ENCODE results near the gene HTR1B. TPM values are rescaled to one million over a fixed set of nuclear protein-coding genes. Genes with fewer than 3 reads are reported as not detected.

HTR1B gene
- total and polyA plus RNA-seq, 9 of the 15 experiments (the other 6 are each of a cell fraction or from before 2014, with no cell fraction given) = not detected

GRCh38 chr6:77456531-77457248 lies 6.6 kb downstream of the HTR1B start (continued):
- TF ChIP-seq, protein P1, sequence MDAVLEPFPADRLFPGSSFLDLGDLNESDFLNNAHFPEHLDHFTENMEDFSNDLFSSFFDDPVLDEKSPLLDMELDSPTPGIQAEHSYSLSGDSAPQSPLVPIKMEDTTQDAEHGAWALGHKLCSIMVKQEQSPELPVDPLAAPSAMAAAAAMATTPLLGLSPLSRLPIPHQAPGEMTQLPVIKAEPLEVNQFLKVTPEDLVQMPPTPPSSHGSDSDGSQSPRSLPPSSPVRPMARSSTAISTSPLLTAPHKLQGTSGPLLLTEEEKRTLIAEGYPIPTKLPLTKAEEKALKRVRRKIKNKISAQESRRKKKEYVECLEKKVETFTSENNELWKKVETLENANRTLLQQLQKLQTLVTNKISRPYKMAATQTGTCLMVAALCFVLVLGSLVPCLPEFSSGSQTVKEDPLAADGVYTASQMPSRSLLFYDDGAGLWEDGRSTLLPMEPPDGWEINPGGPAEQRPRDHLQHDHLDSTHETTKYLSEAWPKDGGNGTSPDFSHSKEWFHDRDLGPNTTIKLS (IDR thresholded peaks at IDR 0.05; ENCODE audit: borderline replicate concordance, low read depth) = no peak
- TF ChIP-seq PPARD (CRISPR knock-in tag; IDR thresholded peaks at IDR 0.05) (no peak), TAF15 (IDR thresholded peaks at IDR 0.05; ENCODE audit: low read depth, low read length) (no peak), NR2C1 (IDR thresholded peaks at IDR 0.05) (no peak), NR2C1 (tag; IDR thresholded peaks at IDR 0.05) (no peak)

- Histone ChIP-seq H3K27me3 (ENCODE audit: control insufficient read depth in 2 of 2, insufficient read depth in 2 of 2, low read length in 2 of 2) (no peaks in the 10 kb centered on the region), H3K4me2 (ENCODE audit: insufficient read depth, low read length) (no peak overlapping the region), H3K4me1 (replicated peaks in 1 of 2; ENCODE audit: control insufficient read depth in 2 of 2, insufficient read depth in 2 of 2, low read length in 2 of 2) (no peaks in the 10 kb centered on the region), H3K36me3 (ENCODE audit: control insufficient read depth, insufficient read depth, low read length) (no peaks in the 10 kb centered on the region), H3K9ac (ENCODE audit: insufficient read depth in 1 of 2, low read depth in 2 of 2, low read length in 2 of 2) (no peak overlapping the region), H2AFZ (ENCODE audit: low read depth, low read length) (no peak overlapping the region), H3K9me1 (ENCODE audit: control insufficient read depth, insufficient read depth, low read length) (no peaks in the 10 kb centered on the region), H3K9me3 (replicated peaks; ENCODE audit: control insufficient read depth, insufficient read depth, low read depth, low read length) (no peaks in the 10 kb centered on the region), H3K4me3 (no peak overlapping the region), H3K27ac (ENCODE audit: extremely low read depth, low read depth, low read length) (no peak overlapping the region), H4K20me1 (replicated peaks; ENCODE audit: control insufficient read depth, insufficient read depth, low read length) (no peaks in the 10 kb centered on the region), H3K79me2 (ENCODE audit: control insufficient read depth, insufficient read depth, low read length) (no peaks in the 10 kb centered on the region)
- no peak for FAIRE-seq
- ChIA-PET CTCF (ENCODE audit: low intra/inter-chr PET ratio) (no interaction called here), POLR2A (no interaction called here)
- no peak for ATAC-seq
- intact Hi-C loops (cut with micrococcal nuclease) (no loop called here), in situ Hi-C loops (cut with MboI) (loop anchor here (25.0 kb wide), 1 partner anchor 1518 kb away; no protein-coding TSS in a partner anchor)
- TF ChIP-seq PTBP1 (IDR thresholded peaks at IDR 0.05; ENCODE audit: low read depth, low read length) = no peak
- no peak for TF ChIP-seq DIDO1 (tag; IDR thresholded peaks at IDR 0.05; ENCODE audit: low read depth)
- TF ChIP-seq MYC (IDR thresholded peaks at IDR 0.05; ENCODE audit: low read depth, low read length) = no peak
- no peak for TF ChIP-seq MYC (CRISPR knock-in tag; IDR thresholded peaks at IDR 0.05; ENCODE audit: borderline replicate concordance, low read depth)
- TF ChIP-seq MCM2 (IDR thresholded peaks at IDR 0.05; ENCODE audit: low read depth) = no peak
- no peak for TF ChIP-seq ZNF253 (CRISPR knock-in tag; conservative IDR thresholded peaks at IDR 0.05)
- DNase-seq (ENCODE audit: extremely low read depth in 1 of 4, low spot score in 3 of 4) = no peak
- no TSS peak for BruUV-seq (replicated peaks)
Measured at GRCh38 chr6:77455271-77455670, 8.0 kb downstream of the HTR1B start.
